Stimulated activated CD4-positive, alpha-beta T cell treated with anti-CD3 and anti-CD28 coated beads, TNF-alpha, amount 100 ng/mL, for 1 hour (primary cell): ENCODE data around the gene FGF10.

Experiments used
- DNase-seq, 3 donors: peaks; one replicate each; pipeline ENCODE4 v3.0.0-alpha.2; 2020; ENCODE audit warnings: low read depth in 3 of 3, low spot score in 1 of 3

FGF10 gene

DNA sequence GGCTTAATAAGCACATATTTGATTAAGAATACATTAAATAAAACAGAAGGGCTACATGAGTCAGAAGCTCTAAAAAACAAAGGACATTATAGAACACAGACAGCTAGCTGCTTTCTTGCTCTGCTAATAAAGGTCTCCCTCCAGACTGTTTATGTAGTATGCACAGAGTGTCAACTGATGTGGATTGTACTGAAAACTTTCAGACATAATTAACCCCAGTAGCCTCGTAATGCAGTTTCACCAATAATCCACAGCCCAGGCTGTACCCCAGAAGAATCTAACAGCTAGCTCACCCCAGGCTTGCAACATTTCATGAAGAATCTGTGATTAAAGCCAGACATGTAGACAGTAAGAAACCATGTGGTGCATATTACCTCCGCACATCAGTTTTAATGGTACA lies 30.8 kb downstream of the FGF10 start:
- no peak for DNase-seq

GRCh38 chr5:44356231-44356630 lies 33.0 kb downstream of the FGF10 start:
- DNase-seq, result no peak

DNA sequence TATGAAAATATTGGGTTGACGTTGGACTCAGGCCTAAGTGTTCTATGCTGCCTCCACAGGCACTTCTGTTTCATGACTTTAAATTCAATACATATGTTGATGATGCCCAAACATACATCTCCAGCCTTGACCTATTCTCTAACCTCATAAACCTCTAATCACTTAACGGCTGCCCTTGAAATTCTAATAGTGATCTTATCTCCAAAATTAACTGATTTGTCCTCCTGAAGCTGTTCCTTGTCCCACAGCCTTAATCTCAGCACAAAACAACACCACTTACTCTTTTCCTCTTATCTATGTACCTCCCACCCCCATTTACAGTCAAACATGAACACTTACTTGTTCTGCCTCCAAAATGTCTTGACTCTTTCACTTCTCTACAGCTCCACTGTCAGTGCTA lies 43.3 kb downstream of the FGF10 start:
- DNase-seq, result no peak

DNA sequence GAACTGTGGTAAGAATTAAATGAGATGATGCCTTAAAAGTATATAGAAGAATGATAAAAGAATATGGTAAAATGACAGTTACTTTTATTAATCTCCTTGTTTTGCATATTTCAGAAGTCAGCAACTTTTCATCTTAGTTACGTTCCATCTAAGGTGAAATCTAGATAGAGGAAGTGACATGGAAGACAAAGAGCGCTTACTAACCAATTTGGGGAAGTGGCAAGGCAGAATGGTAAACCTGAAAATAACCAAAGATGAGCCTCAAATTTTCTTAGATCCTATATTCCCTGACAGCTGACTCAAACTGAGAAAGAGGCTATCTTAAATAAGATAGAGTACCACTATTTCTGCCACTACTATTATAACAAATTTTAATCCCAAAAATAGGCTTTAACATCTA lies 52.5 kb downstream of the FGF10 start:
- no peak for DNase-seq

GRCh38 chr5:44334622-44335021 lies 54.6 kb downstream of the FGF10 start:
- DNase-seq, result no peak

DNA sequence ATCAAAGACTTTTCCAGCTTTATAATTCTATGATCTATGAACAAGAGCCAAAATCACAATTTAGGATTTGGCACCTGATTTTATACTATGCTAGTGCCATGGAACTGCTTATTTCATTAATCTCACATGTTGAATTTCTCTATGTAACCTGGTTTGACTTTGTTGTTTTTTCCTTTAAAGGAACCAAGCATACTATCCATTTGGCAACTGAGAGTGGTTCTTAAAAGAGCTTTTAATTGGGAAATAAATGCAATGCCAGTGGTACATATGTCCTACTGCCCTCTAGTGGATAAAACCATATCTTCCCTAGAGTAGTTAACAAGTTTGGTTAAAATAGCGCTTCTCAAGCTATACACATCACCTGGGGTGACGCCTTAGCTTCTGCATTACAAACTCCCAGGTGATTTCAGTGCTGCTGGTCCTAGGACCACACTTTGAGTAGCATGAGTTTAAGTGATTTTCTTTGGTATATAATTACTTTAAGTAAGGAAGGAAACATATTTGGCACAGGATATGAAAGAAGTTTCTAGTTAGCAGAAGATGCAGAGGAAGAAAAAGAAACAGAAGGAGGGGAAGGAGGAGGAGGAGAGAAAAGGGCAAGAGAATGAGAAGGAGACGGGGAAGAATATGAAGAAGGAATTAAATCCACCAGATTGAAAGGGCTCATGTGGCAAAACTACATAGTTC lies 56.8 kb downstream of the FGF10 start:
- no peak for DNase-seq

GRCh38 chr5:44331471-44332050 lies 57.7 kb downstream of the FGF10 start:
- DNase-seq, result no peak

- no peak for DNase-seq
Measured at GRCh38 chr5:44329716-44330115, 59.5 kb downstream of the FGF10 start.

GRCh38 chr5:44321144-44321725 lies 68.0 kb downstream of the FGF10 start:
- DNase-seq, result no peak

DNA sequence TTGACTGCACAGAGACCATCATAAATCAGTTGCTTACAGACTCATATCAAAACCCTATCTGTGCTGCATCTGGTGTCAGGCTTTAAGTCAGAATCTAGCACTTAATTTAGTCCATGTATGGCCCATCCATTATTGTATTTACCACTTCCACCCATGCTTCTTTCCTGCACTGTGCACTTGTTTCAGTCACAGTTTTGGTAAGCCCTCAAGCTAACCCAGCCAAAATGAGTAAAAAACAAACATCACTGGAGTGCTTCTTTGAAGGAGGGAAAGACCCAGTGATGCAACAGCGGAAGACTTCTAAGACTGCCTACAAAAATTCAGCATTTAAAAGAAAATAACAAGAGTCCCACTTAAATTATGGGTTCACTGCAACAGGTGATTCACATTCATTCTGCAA lies 69.0 kb downstream of the FGF10 start:
- no peak for DNase-seq

GRCh38 chr5:44318883-44319282 lies 70.3 kb downstream of the FGF10 start:
- DNase-seq, result no peak

DNA sequence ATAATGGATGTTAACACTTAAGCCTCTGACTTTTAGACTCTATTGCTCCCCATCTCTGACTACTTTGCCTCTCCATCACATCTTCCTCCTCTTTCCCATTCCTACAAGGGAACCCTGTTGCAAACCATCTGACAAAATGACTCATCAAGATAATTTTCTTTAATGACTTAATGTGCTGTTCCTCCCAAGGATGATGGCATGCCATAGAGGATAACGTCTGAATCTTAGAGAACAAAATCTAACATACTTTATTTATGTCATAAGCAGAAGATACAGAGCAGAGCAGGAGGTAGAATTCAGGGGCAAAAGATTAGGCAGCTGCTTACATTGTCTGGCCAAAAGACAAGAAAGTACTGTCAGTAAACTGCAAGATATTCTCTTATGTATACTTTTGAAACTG lies 76.8 kb downstream of the FGF10 start:
- DNase-seq, result no peak

DNA sequence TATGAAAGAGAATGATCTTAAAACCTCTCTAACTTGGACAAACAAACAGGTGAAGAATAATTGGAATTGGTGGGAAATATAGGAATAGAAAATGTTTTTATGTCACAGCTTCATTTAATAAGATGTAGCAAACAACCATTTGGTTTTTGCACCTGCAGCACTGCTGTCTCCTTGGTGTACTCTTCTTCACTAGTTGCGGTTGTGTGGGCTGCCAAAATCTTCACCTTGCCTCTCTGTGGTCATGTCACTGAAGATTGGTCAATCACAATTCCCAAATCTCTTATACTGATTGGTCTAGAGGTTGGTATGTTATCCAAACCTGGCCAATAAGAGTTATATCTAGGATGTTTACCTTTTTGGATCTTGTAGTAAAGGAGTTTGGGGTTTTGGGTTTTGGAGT lies 88.7 kb downstream of the FGF10 start:
- DNase-seq, result no peak

- DNase-seq, result no peak
Measured at GRCh38 chr5:44299394-44299793, 89.8 kb downstream of the FGF10 start.

DNA sequence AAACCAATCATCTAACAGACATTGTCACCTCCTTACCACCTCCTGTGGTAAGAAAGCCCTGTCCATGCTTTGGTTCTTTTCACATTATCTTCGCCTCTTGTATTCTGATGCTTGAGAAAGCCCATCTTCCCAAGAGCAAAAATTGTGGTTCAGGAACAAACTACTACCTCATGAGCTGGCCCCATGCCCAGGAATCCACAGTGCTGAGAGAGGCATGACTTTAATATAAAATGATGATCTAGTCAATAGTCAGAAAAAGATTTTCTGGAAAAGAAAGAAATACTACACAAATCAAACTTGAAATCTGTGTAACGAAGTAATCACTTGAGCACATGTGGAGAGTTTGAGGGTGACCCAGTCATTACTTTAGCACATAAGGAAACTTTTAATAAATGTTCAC lies 94.7 kb downstream of the FGF10 start:
- no peak for DNase-seq

- DNase-seq, result no peak
Measured at GRCh38 chr5:44292736-44293135, 96.5 kb downstream of the FGF10 start.

DNA sequence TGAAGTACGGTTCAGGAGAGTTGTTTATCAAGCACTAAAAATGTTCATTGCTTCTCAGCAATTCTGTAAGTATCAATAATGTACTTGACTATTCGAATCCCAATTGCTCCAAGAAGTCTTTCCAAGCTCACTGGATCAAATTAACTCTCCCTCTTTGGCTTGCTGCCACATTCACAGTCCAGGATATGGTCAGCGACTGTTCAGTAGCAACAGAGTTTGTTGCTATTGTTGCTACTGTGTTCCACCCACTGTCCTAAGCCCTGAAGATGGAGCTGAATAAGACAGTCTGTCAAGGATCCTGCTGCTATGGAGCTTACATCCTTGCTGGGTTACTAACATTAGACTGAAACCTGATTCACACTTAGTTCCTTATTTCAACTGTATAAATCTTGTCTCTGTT lies 110.8 kb downstream of the FGF10 start:
- no peak for DNase-seq

GRCh38 chr5:44275908-44276307 lies 113.3 kb downstream of the FGF10 start:
- DNase-seq, result no peak

GRCh38 chr5:44275329-44275728 lies 113.9 kb downstream of the FGF10 start:
- DNase-seq, result no peak

- DNase-seq, result no peak
Measured at GRCh38 chr5:44267909-44268308, 121.3 kb downstream of the FGF10 start.

- no peak for DNase-seq
Measured at GRCh38 chr5:44266882-44267576, 122.2 kb downstream of the FGF10 start.

- no peak for DNase-seq
Measured at GRCh38 chr5:44265713-44266112, 123.5 kb downstream of the FGF10 start.
